Peyer's patch (tissue), 4 donors: Measurements from ENCODE around the gene DPYSL5.
A peak's percentile ranks its signal among the peaks of the same experiment; 100 is the strongest.

ENCODE experiments used
- CTCF ChIP-seq, 6 experiments: fragments of 450-650 bp in 4 of 6; fragments of 200-600 bp in 2 of 6; sonication (generic) in 1 of 6; IDR thresholded peaks; one replicate each; pipeline ENCODE4 v1.5.1; 2017 to 2019; ENCODE audit warnings: antibody characterized with exemption in 6 of 6, mild to moderate bottlenecking in 3 of 6, moderate library complexity in 1 of 6
- POLR2A ChIP-seq, 2 donors: fragments of 450-650 bp; IDR thresholded peaks; one replicate each; pipeline ENCODE4 v1.5.1; 2017; ENCODE audit warnings: antibody characterized with exemption in 2 of 2, mild to moderate bottlenecking in 2 of 2, moderate library complexity in 2 of 2

DNA sequence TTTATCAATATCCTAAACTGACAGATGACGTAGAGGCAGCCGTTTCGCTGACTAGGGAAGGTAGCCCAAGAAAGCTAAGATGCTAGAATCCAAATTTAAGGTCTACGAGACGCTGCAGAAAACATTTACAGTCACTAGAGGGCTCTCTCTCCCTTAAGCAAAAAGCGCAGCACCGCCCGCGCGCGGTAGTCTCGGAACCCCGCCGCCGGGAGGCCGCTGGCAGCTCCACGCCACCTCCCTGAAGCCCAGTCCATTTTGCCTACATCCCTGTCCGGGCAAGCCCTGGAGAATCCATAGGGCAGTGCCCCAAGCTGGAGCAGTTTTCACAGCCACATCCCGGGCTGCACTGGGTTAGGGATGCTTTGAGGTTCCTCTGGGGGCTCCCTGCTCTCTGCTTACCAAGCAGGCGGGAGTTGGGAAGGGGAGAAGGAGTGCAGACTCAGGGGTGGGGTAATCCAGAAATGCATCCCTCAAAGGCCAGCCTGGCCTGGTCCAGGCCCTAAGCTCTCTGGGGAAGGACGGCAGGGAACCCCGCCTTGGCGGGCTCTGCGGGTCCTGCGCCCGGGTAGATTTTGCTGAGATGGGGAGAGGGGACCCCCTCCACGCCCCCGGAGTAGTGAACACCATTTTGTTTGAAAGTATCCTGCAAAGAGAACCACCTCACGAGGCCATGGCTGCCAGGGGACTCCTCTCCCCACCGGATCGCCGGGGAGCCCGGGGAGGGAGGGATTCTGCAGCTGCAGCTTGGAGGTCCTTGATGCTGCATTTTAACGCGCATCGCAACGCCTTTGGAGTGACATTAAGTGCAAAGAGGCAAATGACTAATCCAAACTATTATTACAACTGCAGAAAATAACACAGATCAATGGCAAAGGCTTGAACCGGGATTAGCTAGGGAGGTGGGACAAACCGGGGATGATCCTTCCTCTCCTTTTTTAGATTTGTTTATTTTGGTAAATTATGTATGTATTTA is 1.3 kb upstream of the DPYSL5 start:
- TF ChIP-seq CTCF (IDR thresholded peaks at IDR 0.05): peak in 5 of 6 experiments; percentile 28 to 73 (median 70)
- TF ChIP-seq POLR2A (IDR thresholded peaks at IDR 0.05): no peak
